HEK293 (cell line): ENCODE results near the gene AP1S1.
A peak's percentile ranks its signal among the peaks of the same experiment; 100 is the strongest.

Experiments
- BCL11B ChIP-seq: fragments of 450-650 bp; formaldehyde crosslinking; IDR thresholded peaks from 2 replicates; pipeline ENCODE4 v1.5.1; 2016; ENCODE audit warnings: low read depth, missing biosample characterization, missing genetic modification characterization
- SP3 ChIP-seq: fragments of 450-650 bp; formaldehyde crosslinking; IDR thresholded peaks from 2 replicates; pipeline ENCODE4 v1.5.1; 2016; ENCODE audit warnings: missing biosample characterization, missing genetic modification characterization
- ZBTB10 ChIP-seq: fragments of 450-650 bp; formaldehyde crosslinking; IDR thresholded peaks from 2 replicates; pipeline ENCODE4 v1.5.1; 2016; ENCODE audit warnings: missing biosample characterization, missing genetic modification characterization
- ZBTB21 ChIP-seq: fragments of 450-650 bp; formaldehyde crosslinking; IDR thresholded peaks from 2 replicates; pipeline ENCODE4 v1.5.1; 2017; ENCODE audit warnings: missing biosample characterization, missing genetic modification characterization
- ZFP69B ChIP-seq: fragments of 450-650 bp; formaldehyde crosslinking; IDR thresholded peaks from 2 replicates; pipeline ENCODE4 v1.5.1; 2016; ENCODE audit warnings: missing biosample characterization, missing genetic modification characterization
- ZNF174 ChIP-seq: fragments of 450-650 bp; formaldehyde crosslinking; IDR thresholded peaks from 2 replicates; pipeline ENCODE4 v1.5.0; 2017; ENCODE audit warnings: missing biosample characterization, mild to moderate bottlenecking, missing genetic modification characterization
- ZNF2 ChIP-seq: fragments of 450-650 bp; formaldehyde crosslinking; IDR thresholded peaks from 2 replicates; pipeline ENCODE4 v1.5.1; 2016; ENCODE audit warnings: missing biosample characterization, missing genetic modification characterization
- ZNF202 ChIP-seq: fragments of 450-650 bp; formaldehyde crosslinking; IDR thresholded peaks from 2 replicates; pipeline ENCODE4 v1.5.1; 2016; ENCODE audit warnings: missing biosample characterization, missing genetic modification characterization, borderline replicate concordance
- ZNF221 ChIP-seq: fragments of 450-650 bp; formaldehyde crosslinking; IDR thresholded peaks from 2 replicates; pipeline ENCODE4 v1.5.1; 2017; ENCODE audit warnings: missing biosample characterization, missing genetic modification characterization, borderline replicate concordance
- ZNF239 ChIP-seq: fragments of 450-650 bp; formaldehyde crosslinking; IDR thresholded peaks from 2 replicates; pipeline ENCODE4 v1.5.1; 2016; ENCODE audit warnings: missing biosample characterization, missing genetic modification characterization
- ZNF280C ChIP-seq: fragments of 450-650 bp; formaldehyde crosslinking; IDR thresholded peaks from 2 replicates; pipeline ENCODE4 v1.5.1; 2016; ENCODE audit warnings: missing biosample characterization, missing genetic modification characterization
- ZNF449 ChIP-seq: fragments of 450-650 bp; formaldehyde crosslinking; IDR thresholded peaks from 2 replicates; pipeline ENCODE4 v1.5.1; 2017; ENCODE audit warnings: missing biosample characterization, mild to moderate bottlenecking, missing genetic modification characterization, moderate library complexity
- ZNF48 ChIP-seq: fragments of 450-650 bp; formaldehyde crosslinking; IDR thresholded peaks from 2 replicates; pipeline ENCODE4 v1.5.1; 2016; ENCODE audit warnings: missing biosample characterization, missing genetic modification characterization
- ZNF544 ChIP-seq: fragments of 450-650 bp; formaldehyde crosslinking; IDR thresholded peaks from 2 replicates; pipeline ENCODE4 v1.5.0; 2017; ENCODE audit warnings: missing biosample characterization, missing genetic modification characterization
- ZNF571 ChIP-seq: fragments of 450-650 bp; formaldehyde crosslinking; IDR thresholded peaks from 2 replicates; pipeline ENCODE4 v1.5.0; 2017; ENCODE audit warnings: missing biosample characterization, missing genetic modification characterization
- ZNF768 ChIP-seq: fragments of 450-650 bp; formaldehyde crosslinking; IDR thresholded peaks from 2 replicates; pipeline ENCODE4 v1.5.1; 2018; ENCODE audit warnings: missing biosample characterization, mild to moderate bottlenecking, missing genetic modification characterization
- ZSCAN30 ChIP-seq: fragments of 450-650 bp; IDR thresholded peaks from 2 replicates; pipeline ENCODE4 v1.5.1; 2018; ENCODE audit warnings: missing biosample characterization, mild to moderate bottlenecking, missing genetic modification characterization, moderate library complexity
- TF ChIP-seq, protein P1 (sequence below): fragments of 450-650 bp; formaldehyde crosslinking; IDR thresholded peaks from 2 replicates; pipeline ENCODE4 v1.5.1; 2016; ENCODE audit warnings: missing biosample characterization, missing genetic modification characterization
- TF ChIP-seq, protein P2 (sequence below): fragments of 450-650 bp; formaldehyde crosslinking; conservative IDR thresholded peaks from 2 replicates; pipeline ENCODE4 v1.5.1; 2016; ENCODE audit warnings: low read depth, missing biosample characterization, missing genetic modification characterization
- TF ChIP-seq, protein P3 (sequence below): fragments of 450-650 bp; formaldehyde crosslinking; IDR thresholded peaks from 2 replicates; pipeline ENCODE4 v1.5.1; 2016; ENCODE audit warnings: missing biosample characterization, missing genetic modification characterization, low read depth
- TF ChIP-seq, protein P4 (sequence below): fragments of 450-650 bp; formaldehyde crosslinking; IDR thresholded peaks from 2 replicates; pipeline ENCODE4 v1.5.1; 2017; ENCODE audit warnings: missing biosample characterization, missing genetic modification characterization

Gene AP1S1

DNA sequence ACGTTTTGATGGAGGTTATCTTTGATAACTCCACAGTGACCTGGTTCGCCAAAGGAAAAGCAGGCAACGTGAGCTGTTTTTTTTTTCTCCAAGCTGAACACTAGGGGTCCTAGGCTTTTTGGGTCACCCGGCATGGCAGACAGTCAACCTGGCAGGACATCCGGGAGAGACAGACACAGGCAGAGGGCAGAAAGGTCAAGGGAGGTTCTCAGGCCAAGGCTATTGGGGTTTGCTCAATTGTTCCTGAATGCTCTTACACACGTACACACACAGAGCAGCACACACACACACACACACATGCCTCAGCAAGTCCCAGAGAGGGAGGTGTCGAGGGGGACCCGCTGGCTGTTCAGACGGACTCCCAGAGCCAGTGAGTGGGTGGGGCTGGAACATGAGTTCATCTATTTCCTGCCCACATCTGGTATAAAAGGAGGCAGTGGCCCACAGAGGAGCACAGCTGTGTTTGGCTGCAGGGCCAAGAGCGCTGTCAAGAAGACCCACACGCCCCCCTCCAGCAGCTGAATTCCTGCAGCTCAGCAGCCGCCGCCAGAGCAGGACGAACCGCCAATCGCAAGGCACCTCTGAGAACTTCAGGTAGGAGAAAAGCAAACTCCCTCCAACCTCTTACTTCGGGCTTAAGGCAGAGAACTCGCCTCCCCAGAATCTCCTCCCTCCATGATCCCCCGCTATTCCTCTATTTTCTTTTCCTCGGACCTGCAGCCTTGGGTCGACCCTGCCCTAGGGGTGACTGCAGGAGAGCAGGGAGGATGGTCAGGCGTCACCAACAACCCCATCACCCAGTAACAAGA, 27.4 kb upstream of the AP1S1 start, which contains the start of gene SERPINE1 (continued):
- no peak for TF ChIP-seq BCL11B
- no peak for TF ChIP-seq ZNF239 (tag by site-specific recombination)
- no peak for TF ChIP-seq ZNF2 (tag by site-specific recombination)
- no peak for TF ChIP-seq ZNF544 (tag by site-specific recombination)
- TF ChIP-seq, protein P1, sequence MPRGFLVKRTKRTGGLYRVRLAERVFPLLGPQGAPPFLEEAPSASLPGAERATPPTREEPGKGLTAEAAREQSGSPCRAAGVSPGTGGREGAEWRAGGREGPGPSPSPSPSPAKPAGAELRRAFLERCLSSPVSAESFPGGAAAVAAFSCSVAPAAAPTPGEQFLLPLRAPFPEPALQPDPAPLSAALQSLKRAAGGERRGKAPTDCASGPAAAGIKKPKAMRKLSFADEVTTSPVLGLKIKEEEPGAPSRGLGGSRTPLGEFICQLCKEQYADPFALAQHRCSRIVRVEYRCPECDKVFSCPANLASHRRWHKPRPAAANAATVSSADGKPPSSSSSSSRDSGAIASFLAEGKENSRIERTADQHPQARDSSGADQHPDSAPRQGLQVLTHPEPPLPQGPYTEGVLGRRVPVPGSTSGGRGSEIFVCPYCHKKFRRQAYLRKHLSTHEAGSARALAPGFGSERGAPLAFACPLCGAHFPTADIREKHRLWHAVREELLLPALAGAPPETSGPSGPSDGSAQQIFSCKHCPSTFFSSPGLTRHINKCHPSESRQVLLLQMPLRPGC (tag by site-specific recombination), result no peak
- no peak for TF ChIP-seq ZNF768 (tag by site-specific recombination)
- TF ChIP-seq, protein P2, sequence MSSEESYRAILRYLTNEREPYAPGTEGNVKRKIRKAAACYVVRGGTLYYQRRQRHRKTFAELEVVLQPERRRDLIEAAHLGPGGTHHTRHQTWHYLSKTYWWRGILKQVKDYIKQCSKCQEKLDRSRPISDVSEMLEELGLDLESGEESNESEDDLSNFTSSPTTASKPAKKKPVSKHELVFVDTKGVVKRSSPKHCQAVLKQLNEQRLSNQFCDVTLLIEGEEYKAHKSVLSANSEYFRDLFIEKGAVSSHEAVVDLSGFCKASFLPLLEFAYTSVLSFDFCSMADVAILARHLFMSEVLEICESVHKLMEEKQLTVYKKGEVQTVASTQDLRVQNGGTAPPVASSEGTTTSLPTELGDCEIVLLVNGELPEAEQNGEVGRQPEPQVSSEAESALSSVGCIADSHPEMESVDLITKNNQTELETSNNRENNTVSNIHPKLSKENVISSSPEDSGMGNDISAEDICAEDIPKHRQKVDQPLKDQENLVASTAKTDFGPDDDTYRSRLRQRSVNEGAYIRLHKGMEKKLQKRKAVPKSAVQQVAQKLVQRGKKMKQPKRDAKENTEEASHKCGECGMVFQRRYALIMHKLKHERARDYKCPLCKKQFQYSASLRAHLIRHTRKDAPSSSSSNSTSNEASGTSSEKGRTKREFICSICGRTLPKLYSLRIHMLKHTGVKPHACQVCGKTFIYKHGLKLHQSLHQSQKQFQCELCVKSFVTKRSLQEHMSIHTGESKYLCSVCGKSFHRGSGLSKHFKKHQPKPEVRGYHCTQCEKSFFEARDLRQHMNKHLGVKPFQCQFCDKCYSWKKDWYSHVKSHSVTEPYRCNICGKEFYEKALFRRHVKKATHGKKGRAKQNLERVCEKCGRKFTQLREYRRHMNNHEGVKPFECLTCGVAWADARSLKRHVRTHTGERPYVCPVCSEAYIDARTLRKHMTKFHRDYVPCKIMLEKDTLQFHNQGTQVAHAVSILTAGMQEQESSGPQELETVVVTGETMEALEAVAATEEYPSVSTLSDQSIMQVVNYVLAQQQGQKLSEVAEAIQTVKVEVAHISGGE, result 0 out of 2 replicates have a peak, but pooled peaks have one; percentile 17
- no peak for TF ChIP-seq ZSCAN30
- no peak for TF ChIP-seq ZNF221
- TF ChIP-seq SP3 (tag by site-specific recombination), result no peak
- TF ChIP-seq ZNF449, result no peak; the same call in 1 of the 2 replicates
- peak; percentile 73; the same call in 1 of the 2 replicates for TF ChIP-seq ZBTB10
- no peak for TF ChIP-seq ZNF280C
- TF ChIP-seq ZNF174 (tag by site-specific recombination), result no peak
- TF ChIP-seq ZNF571, result no peak
- TF ChIP-seq ZFP69B (tag by site-specific recombination), result peak; percentile 61; the same call in 1 of the 2 replicates
- TF ChIP-seq ZNF48 (tag by site-specific recombination), result no peak
- TF ChIP-seq, protein P3, sequence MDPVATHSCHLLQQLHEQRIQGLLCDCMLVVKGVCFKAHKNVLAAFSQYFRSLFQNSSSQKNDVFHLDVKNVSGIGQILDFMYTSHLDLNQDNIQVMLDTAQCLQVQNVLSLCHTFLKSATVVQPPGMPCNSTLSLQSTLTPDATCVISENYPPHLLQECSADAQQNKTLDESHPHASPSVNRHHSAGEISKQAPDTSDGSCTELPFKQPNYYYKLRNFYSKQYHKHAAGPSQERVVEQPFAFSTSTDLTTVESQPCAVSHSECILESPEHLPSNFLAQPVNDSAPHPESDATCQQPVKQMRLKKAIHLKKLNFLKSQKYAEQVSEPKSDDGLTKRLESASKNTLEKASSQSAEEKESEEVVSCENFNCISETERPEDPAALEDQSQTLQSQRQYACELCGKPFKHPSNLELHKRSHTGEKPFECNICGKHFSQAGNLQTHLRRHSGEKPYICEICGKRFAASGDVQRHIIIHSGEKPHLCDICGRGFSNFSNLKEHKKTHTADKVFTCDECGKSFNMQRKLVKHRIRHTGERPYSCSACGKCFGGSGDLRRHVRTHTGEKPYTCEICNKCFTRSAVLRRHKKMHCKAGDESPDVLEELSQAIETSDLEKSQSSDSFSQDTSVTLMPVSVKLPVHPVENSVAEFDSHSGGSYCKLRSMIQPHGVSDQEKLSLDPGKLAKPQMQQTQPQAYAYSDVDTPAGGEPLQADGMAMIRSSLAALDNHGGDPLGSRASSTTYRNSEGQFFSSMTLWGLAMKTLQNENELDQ (tag by site-specific recombination), result no peak
- TF ChIP-seq, protein P4, sequence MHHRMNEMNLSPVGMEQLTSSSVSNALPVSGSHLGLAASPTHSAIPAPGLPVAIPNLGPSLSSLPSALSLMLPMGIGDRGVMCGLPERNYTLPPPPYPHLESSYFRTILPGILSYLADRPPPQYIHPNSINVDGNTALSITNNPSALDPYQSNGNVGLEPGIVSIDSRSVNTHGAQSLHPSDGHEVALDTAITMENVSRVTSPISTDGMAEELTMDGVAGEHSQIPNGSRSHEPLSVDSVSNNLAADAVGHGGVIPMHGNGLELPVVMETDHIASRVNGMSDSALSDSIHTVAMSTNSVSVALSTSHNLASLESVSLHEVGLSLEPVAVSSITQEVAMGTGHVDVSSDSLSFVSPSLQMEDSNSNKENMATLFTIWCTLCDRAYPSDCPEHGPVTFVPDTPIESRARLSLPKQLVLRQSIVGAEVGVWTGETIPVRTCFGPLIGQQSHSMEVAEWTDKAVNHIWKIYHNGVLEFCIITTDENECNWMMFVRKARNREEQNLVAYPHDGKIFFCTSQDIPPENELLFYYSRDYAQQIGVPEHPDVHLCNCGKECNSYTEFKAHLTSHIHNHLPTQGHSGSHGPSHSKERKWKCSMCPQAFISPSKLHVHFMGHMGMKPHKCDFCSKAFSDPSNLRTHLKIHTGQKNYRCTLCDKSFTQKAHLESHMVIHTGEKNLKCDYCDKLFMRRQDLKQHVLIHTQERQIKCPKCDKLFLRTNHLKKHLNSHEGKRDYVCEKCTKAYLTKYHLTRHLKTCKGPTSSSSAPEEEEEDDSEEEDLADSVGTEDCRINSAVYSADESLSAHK (tag by site-specific recombination), result no peak
- peak; percentile 46; the same call in 1 of the 2 replicates for TF ChIP-seq ZBTB21 (tag by site-specific recombination)
- no peak for TF ChIP-seq ZNF202 (tag by site-specific recombination)
